ENCODE data around the gene CTXN2.

CTXN2 gene

DNA sequence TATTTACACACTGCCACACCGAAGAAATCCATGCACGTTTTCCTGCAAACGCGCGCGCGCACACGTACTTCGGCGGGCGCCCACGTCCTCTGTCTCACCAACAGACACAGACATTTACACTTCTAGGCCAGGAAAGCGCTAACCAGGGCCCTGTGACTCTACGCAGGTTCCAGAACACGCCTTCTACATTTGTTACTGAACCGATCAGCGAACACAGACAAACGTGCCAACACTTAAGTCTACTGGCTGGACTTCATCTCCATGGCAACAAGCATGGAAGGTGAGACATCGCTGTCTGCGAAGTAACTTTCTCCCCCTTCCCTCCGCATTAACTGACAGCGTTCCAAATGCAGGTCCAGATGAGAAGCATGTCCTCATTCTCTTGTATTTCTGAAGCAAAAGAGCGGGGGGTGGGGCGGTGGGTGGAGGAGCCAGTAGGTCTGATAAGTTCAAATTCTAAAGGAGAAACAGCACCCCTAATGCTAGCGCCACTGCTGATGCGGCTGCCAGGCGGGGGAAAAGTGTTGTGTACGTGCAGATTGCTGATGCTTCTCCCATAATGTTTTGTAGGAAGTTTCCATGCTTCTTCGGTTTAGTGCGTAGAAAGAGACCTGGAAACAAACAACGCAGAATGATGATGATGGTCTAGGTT lies at the start of gene CTXN2:
CTXN2 (plus strand) TSS at position 92 of the 652 bp plus-strand sequence. CDS start 9,636 bp downstream, outside the sequence.
- no peak for DNase-seq (ENCODE audit: extremely low read depth in 1 of 2, low read depth in 1 of 2)

DNA sequence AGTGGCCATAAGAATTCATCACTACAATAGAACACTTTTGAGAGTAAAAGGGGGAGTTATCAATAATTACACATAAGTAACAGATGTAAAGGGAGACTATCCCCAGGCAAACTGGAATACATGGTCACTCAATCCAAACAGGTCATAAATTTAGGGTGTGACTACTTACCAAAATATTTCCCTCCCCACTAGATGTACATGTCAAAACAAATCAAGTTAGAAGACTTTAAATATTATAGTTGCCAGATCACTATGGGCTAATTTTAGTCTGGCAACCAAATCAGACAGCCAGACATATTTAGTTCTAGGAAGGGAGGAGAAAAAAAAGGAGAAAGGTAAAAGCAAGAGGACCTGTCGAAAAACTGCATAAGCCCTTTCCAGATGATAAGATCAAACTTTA lies 47.6 kb upstream of the CTXN2 start:
- DNase-seq (ENCODE audit: extremely low read depth in 1 of 2, low read depth in 1 of 2) = no peak

DNA sequence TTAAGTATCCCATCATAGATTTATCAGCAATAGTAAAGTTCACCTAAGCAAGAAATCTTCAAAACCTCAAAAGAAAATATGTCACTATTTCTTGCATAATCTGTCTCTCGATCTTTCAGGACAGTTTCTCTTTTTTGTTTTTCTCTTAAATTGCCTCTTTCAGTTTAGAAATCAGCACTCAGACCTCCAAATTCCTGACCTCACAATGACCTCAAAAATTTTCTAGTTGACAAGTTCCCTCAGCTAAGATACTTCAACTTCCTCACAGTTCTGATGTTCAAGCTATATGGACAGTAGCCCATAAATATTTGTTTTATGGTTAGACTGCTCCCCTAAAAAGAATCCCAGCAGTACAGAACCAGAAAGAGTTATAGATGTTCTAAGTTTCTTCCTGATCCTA lies 46.6 kb upstream of the CTXN2 start:
- DNase-seq (ENCODE audit: extremely low read depth in 1 of 2, low read depth in 1 of 2) = no peak

DNA sequence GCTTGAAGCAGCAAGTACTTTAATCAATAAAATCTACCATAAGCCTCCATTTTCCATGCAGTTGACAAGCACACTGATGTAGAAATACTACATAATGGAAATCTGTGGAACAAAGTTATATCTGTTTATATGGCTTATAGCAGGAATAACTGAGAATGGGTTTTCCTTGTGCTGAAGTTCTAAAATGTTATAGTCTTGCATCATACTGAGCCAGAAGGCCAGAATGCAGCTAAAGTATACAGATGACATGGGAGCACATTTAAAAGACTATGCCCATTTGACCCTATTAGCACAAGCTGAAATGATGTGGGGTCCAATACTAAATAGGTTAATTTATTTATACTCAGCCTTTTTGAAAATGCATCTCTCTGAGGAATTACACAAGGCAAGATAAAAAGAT lies 45.5 kb upstream of the CTXN2 start:
- no peak for DNase-seq (ENCODE audit: extremely low read depth in 1 of 2, low read depth in 1 of 2)

DNA sequence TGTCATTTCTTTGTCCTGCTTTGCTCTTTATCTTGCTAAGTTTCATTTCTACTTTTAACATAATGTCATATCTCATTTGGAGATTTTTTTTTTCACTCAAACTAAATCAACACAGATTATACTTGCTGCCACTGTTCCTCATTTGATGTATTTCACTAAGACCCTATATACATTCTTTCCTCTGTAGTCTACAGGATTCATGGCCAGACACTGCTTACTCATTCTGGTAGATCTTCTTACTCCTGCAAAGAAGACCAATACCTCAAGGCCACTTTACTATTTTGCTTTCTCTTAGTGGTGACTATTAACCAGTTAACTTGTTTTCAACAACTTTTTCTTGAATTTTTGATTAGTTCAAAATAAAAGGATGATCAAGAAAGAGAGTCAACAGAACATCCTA lies 44.1 kb upstream of the CTXN2 start:
- DNase-seq (ENCODE audit: extremely low read depth in 1 of 2, low read depth in 1 of 2) = no peak

DNA sequence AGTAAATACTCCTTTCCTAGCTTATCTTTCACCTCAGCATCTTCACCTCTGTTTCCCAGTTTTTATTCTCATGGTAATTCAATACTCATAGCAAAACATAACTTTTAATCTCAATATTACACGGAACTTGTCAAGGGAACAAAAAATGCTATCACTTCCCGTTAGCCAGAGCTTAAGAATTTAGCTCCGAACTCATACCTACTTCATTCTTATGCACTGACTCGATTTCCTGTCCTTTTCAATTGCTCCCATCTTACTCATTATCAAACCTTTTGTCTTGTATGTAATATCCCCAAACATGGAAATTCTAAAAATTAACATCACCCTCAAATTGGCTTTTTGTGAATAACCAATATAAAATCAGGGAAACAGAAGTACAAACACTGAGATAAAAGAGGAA lies 41.6 kb upstream of the CTXN2 start:
- no peak for DNase-seq (ENCODE audit: extremely low read depth in 1 of 2, low read depth in 1 of 2)

DNA sequence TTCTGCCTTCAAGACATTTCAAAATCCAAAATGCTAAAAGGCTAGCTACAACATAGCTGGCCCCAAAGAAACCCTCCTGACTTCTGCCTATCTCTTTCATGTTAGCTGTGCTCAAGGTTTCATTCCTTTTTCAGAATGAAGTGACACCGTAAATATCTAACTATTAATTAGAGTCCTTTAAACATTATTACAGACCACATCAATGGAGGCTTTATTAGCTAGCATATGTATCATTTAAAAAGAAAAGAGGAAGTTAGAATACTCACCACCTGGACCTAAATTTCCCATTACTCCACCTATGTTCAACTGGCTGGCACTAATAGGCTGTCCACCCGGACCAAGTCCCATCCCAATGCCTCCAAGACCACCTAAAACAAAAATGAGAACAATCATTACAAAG lies 37.9 kb upstream of the CTXN2 start:
- no peak for DNase-seq (ENCODE audit: extremely low read depth in 1 of 2, low read depth in 1 of 2)

DNA sequence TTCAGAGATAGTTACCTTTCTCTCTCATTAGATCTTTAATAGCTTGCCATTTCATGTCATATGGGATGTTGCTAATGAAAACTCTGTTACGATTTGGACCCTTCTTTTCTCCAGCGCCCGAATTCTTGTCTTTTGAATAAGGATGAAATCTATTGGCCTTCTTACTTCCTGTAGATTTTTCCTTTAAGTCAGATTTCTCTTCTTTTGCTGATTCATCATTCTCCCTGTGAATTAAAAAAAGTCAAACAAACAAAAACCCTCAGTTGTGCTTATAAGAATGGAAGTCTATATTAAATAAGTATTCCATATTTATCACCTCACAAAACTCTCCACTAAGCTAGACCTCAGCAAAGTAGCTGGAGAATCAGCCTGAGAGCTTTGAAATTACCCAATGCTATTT lies 22.8 kb upstream of the CTXN2 start:
- no peak for DNase-seq (ENCODE audit: extremely low read depth in 1 of 2, low read depth in 1 of 2)

DNA sequence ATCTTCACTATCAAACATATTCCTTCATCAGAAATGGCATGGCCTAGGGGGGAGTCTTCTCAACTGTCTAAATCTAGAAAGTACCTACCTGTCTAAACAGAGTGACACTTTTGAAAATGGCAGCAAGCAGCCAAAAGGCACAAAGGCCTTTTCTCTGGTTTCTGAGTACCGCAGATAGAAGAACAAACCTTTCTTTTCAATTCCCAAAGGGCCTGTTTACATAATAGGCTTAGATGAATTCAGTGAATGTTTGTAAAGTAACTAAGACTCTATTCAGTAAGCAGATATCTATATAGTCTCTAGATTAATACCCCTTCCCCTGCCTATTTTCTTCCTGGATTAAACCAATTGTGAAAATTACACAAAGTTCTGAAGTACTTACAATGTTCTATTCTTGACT lies 20.5 kb upstream of the CTXN2 start:
- no peak for DNase-seq (ENCODE audit: extremely low read depth in 1 of 2, low read depth in 1 of 2)

DNA sequence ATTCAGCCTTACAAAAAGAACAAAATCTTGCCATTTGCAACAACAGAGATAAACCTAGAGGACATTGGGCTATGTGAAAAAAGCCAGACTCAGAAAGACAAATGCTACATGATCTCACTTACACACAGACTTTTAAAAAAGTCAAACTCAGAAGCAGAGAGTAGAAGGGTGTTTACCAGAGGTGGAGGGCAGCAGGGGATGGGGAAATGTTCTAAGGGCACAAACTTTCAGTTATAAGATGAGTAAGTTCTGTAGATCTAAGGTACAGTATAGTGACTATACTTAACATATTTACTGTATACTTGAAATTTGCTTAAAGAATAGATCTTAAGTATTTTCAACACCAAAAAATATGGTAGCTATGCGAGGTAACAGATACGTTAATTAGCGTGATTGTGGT lies 16.3 kb upstream of the CTXN2 start:
- DNase-seq (ENCODE audit: extremely low read depth in 1 of 2, low read depth in 1 of 2) = no peak

DNA sequence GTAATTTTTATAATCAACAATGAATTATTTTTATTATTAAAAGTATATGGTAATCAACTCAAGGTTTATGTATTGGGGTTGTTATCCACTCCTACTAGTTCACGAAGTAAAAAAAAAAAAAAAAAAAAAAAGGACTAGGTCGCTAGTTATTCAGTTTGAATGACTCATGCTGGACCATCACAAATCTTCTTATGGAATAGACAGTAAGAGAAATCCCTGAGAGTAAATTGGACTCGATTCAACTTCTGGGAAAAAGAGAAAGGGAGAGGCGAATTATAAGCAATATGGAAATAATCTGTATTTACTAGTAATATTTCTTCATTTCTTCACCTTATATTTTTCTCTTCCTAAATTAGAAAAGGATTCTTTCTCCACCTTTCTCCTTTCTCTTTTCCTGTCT lies 15.4 kb upstream of the CTXN2 start:
- no peak for DNase-seq (ENCODE audit: extremely low read depth in 1 of 2, low read depth in 1 of 2)

DNA sequence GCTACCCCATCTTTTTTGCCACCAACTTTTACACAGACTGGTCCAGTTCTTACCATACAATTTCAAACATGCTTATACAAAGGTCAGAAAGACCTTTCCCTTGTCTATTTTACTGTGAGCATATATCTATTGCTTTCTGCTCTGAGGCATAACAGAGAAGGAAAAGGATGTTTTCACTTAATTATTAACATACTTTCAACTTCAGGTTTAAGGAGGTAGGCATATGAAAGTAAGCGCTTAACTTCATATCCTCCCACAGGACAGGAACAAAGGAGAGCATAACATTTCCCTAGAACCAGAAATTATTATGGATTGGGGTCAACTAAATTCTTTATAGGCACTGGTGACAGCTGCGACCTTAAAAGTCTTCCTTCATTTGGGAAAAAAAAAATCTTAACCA lies 14.5 kb upstream of the CTXN2 start:
- no peak for DNase-seq (ENCODE audit: extremely low read depth in 1 of 2, low read depth in 1 of 2)

DNA sequence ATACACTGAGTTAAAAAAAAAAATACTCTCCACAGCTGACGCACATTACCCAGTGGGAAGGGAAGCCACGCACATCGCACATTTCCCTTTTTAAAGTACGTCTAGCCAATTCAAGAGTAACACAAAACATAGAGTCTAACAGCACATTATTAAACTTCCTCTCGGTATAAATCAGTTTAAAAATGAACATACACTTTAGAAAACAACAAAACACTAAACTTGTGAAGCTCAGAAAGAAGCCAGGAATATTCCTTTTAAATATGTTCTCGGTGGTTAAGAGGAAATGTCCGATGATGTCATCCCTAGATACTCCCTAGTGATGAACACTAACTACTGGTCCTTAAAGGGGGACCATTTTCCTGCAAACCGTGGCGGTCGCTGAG lies 14.1 kb upstream of the CTXN2 start:
- DNase-seq (ENCODE audit: extremely low read depth in 1 of 2, low read depth in 1 of 2) = no peak

DNA sequence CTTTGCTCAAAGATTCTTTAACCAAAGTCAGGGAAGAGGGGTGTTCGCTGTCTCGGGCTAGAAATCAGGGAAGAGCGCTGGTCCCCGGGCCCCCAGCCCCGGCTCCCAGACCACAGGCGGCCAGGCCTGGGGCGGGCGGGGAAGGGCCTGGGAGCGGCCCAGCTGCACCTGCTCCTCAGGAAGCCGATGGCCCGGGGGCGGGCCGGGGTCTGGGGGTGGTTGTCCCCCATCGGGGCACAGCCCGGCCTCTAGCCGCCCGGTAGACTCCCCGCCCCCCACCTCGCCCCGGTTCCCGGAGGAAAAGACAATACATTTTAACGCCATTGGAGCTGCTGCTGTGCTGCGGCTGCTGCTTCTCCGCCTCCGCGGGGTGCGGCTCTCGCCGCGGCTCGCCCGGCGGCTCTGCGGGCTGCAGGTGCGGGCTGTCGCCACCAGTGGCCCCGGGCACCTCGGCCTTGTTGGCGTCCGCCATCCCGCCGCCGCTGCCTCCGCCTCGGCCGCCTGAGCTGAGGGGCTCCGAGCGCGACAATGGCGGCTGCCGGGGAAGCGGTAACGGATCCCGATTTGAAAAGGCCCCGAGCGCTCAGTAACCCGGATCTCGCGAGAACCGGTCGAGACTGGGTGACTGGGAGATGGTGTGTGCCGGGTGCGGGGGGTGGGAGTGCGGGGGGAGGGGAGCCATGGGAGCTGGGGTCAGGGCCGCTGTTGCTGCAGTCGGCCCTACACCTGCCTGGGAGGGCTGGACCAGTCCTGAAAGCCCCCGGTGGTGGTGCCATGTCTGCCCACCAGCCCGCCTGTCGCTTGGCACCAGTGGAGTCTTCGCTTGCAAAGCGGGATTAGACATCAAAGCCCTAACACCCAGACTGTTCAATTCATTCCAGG lies 13.5 kb upstream of the CTXN2 start, which contains the start of gene MYEF2:
MYEF2 (minus strand) TSS at position 530 of the 882 bp plus-strand sequence; CDS start at position 472, 58 bp downstream.
- DNase-seq (ENCODE audit: extremely low read depth in 1 of 2, low read depth in 1 of 2) = peak; percentile 34 to 72

DNA sequence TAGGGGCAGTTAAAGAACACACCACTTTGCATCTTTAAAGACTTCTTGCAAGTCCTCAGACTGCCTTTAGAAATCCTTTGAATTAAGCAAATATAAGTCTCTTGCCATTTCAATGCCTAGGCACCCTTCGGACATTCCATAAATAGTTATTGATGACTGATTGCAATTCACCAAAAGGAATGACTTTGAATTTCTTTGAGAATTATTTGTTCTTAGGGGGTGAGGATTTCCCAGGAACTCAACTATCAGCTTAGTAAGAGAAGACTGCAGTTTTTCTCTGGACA lies 12.9 kb upstream of the CTXN2 start:
- DNase-seq (ENCODE audit: extremely low read depth in 1 of 2, low read depth in 1 of 2) = no peak

DNA sequence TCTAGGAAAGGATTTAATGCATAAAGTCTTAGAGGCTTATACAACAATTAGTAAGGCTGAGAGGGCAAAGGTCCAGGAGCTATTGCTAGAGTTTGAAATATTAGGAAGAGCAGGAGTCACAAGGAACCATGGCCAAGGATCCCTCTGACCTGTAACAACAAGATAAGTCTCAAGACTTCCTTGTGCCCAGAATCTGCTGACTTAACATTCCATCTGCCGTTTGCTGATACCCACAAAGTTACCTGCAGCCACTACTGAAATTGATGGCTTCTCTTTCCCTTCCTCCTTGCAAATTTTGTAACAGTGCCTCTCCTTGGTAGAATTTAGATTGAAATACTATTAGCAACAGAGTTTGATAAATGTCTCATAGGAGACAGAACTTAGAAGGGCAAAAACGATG lies 8.7 kb upstream of the CTXN2 start:
- no peak for DNase-seq (ENCODE audit: extremely low read depth in 1 of 2, low read depth in 1 of 2)

DNA sequence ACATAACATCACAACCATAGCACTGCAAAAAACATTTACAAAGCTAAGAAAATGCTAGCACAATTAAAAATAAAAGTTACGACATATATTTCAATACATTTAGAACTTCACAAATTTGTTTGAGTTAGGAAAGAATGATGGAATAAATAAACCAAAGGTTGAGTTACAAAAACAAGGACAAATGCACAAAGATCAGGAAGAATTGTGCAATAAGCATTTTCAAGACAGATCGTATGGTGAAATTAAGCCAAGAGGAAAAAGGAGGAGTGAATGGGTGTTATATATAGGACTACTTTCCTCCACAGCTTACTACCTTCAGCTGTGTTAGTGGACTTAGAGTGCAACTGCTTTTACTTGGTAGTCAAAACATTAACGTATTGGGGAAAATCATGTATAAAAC lies 5.9 kb upstream of the CTXN2 start:
- no peak for DNase-seq (ENCODE audit: extremely low read depth in 1 of 2, low read depth in 1 of 2)

DNA sequence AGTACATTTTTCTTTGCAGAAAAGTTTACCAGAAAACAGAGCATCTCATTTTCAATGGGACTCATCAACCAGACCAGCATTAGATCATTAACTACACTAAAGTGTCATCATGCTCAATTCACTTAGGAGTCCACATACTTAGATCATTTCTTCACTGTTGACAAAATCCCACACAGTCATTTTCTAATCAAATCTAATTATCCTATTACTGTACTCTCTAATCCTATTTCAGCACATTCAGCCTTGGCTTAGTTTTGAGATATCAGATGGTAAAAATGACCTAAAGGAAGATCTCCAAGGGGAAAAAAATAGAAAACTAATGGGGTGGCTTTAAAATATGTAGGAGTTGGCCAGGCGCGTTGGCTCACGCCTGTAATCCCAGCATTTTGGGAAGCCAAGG lies 5.2 kb upstream of the CTXN2 start:
- no peak for DNase-seq (ENCODE audit: extremely low read depth in 1 of 2, low read depth in 1 of 2)

DNA sequence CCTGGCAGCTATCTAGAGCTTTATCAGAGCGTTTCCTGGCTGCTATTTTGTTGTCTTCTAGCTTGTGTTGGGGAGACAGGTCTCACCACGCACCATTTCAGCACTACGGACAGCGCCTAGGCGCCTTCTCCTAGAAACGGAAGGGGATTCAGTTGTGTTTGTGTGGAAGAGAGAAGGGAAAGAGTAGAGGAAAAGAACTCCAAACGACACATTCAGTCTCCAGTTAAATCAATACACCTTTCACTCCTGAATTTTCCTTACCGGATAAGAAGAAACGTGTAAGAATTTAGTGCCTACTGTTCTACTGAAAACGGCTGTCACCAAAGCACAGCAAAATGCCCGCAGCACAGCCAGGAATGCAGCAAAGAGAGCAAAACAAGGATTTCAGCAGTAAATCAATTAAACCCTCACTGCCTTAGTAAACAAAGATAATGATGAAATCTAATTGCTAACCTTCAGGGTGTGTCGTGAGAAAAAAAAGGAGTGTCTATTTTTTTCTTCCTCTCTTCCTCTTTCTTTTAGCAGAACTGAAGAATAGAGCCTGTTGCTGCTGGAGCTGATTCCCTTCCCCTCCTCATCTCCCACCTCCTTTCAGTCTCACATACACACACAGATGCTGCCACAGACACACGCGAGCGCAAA lies 412 bp upstream of the CTXN2 start:
- DNase-seq (ENCODE audit: extremely low read depth in 1 of 2, low read depth in 1 of 2) = no peak

DNA sequence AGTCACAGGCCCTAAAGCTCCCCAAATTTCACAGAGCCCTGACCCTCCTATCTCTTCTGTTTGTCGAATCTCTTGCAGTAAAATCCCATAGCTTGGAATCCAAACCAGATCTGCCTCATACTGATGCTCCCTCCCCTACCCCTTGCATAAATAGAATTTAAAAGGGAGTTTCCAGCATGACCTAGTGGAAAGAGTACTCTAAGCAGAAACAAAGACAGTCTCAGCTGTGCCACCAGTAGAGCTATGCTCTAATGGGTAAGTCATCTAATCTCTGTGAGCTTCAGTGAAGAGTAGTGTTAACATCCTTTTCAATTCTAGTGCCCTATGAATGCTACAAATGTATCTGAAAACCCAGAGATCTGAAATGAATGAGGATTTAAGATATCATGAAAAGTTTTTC lies 10.6 kb downstream of the CTXN2 start:
- no peak for DNase-seq (ENCODE audit: extremely low read depth in 1 of 2, low read depth in 1 of 2)

DNA sequence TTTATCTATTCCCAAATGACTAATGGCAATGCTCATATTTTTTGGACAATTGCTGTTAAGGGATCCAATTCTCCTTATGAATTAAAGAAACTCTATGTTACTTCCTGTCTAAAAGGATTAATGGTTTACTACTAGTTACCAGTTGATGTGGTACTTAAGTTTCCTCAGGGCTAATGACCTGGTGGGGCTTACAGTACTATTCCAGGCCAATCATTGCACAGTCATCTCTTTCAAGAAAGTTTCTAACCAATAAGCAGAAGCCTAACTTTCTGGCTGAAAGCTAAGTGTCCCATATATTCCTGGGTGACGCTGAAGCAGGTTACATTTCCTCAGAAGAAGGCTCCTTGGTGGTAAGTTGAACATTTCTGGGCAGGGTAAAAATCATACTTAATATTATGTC lies 14.5 kb downstream of the CTXN2 start, which contains the start of gene SLC12A1:
SLC12A1 (plus strand) TSS at position 322 of the 400 bp plus-strand sequence. CDS start 1,418 bp downstream, outside the sequence.
- no peak for DNase-seq (ENCODE audit: extremely low read depth in 1 of 2, low read depth in 1 of 2)

DNA sequence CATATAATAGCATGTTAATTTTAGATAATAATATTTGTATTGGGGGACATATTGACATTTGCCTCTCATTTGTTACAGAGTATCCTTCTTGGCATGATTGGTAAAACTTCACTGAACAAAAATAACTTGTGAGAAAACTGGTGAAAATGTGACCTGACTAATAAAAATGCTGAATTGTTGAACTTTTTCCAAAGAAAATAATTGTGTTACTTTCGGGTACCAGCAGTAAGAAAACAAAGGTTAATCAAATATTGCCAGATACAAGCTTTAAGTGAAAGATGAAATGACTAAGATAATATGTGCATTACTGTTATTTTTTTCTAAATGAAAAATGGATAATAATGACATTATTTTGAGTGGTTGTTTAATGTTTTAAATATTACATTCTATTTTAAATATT lies 29.8 kb downstream of the CTXN2 start:
- no peak for DNase-seq (ENCODE audit: extremely low read depth in 1 of 2, low read depth in 1 of 2)
